Sciatic nerve (tissue), 1 donor: Measurements from ENCODE around the gene OR2M5. TPM values are rescaled to one million over a fixed set of nuclear protein-coding genes. Genes with fewer than 3 reads are reported as not detected.

Experiments used
- total RNA-seq: library from RNA; stranded (reverse); fragmentation: NEBNext Ultra II Directional; extraction: Animal tissue kit (Norgen Biotek cat#: 25700); gene quantifications from one replicate; pipeline ENCODE4 v1.2.1, GENCODE V29; 2021
- donor health status: DM: no; HTN: no; CAD: no.

The OR2M5 gene
- total RNA-seq, 1 donor from 2014 or later, result not detected

Other genes with a start within 250 kb of the OR2M5 start
- gene OR2W3, start 249.6 kb upstream of the OR2M5 start, total RNA-seq, result 6.3 TPM
- 0.40 TPM for gene OR2T8, start 224.9 kb upstream of the OR2M5 start, total RNA-seq
- 0.22 TPM for gene OR2AJ1, start 220.3 kb upstream of the OR2M5 start, total RNA-seq
- 0.53 TPM for gene OR2L8, start 196.3 kb upstream of the OR2M5 start, total RNA-seq
- not detected for gene OR2AK2, start 179.9 kb upstream of the OR2M5 start, total RNA-seq
- not detected for gene OR2L5, start 131.5 kb upstream of the OR2M5 start, total RNA-seq
- 0.53 TPM for gene OR2L2, start 115.1 kb upstream of the OR2M5 start, total RNA-seq
- 0.13 TPM for gene OR2L3, start 98.3 kb upstream of the OR2M5 start, total RNA-seq
- gene OR2L13, start 50.0 kb upstream of the OR2M5 start, total RNA-seq, result 0.36 TPM
- gene OR2M2, start 29.7 kb downstream of the OR2M5 start, total RNA-seq, result not detected
- gene OR2M3, start 52.1 kb downstream of the OR2M5 start, total RNA-seq, result 0.04 TPM
- gene OR2M4, start 86.3 kb downstream of the OR2M5 start, total RNA-seq, result not detected
- not detected for gene OR2T33, start 132.8 kb downstream of the OR2M5 start, total RNA-seq
- gene OR2T12, start 158.3 kb downstream of the OR2M5 start, total RNA-seq, result not detected
- gene OR2M7, start 179.4 kb downstream of the OR2M5 start, total RNA-seq, result not detected
- gene OR14C36, start 203.6 kb downstream of the OR2M5 start, total RNA-seq, result not detected
- gene OR2T4, start 216.5 kb downstream of the OR2M5 start, total RNA-seq, result not detected
- not detected for gene OR2T6, start 230.6 kb downstream of the OR2M5 start, total RNA-seq